IMR-90 (cell line): ENCODE measurements around the gene BTF3.

Experiments used
- CEBPB ChIP-seq: IDR thresholded peaks from 2 replicates; pipeline ENCODE4 v1.6.1; 2012; ENCODE audit warnings: low read depth, low read length, improper control_type of control experiment
- CTCF ChIP-seq: conservative IDR thresholded peaks from 2 replicates; pipeline ENCODE4 v1.5.1; 2012; ENCODE audit warnings: mild to moderate bottlenecking, low read depth, low read length, improper control_type of control experiment
- POLR2A ChIP-seq: IDR thresholded peaks from 2 replicates; pipeline ENCODE4 v1.6.1; 2012; ENCODE audit warnings: mild to moderate bottlenecking, low read depth, low read length
- USF2 ChIP-seq: fragments of 150-350 bp; IDR thresholded peaks from 2 replicates; pipeline ENCODE4 v1.6.1; 2017; ENCODE audit warnings: mild to moderate bottlenecking, antibody characterized with exemption, low read length, low read depth

DNA sequence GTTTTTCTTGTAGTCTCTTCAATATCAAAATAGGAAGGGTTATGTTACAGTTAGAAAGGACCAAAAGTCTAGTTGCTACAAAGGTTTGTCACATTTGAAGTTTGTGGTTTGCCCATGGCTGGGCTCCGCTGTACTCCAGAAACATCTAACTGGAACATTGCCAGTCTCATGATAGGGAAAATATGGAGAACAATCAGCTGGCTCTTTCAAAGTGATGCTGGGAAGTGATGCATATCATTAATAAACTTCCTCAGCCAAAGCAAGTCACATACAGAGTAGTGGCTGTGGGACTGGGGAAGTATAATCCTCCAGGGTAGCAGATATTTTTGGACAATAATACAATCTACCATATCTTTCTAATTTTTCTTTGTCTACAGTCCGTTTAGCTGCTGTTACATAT is 8.8 kb downstream of the BTF3 start:
- TF ChIP-seq CTCF: no peak
- no peak for TF ChIP-seq POLR2A
- no peak for TF ChIP-seq CEBPB
- no peak for TF ChIP-seq USF2
